WI38 (cell line): ENCODE data around the gene CALHM6.

ENCODE experiments used
- H3K4me3 ChIP-seq: 2 replicates; pipeline ENCODE4 v1.5.1; 2011; ENCODE audit warnings: low read depth, mild to moderate bottlenecking, control low read depth, low read length
- TF ChIP-seq, protein P1 (sequence below): IDR thresholded peaks from 2 replicates; pipeline ENCODE4 v1.5.1; 2012; ENCODE audit warnings: low read depth, mild to moderate bottlenecking, control low read depth, low read length

The CALHM6 gene

DNA sequence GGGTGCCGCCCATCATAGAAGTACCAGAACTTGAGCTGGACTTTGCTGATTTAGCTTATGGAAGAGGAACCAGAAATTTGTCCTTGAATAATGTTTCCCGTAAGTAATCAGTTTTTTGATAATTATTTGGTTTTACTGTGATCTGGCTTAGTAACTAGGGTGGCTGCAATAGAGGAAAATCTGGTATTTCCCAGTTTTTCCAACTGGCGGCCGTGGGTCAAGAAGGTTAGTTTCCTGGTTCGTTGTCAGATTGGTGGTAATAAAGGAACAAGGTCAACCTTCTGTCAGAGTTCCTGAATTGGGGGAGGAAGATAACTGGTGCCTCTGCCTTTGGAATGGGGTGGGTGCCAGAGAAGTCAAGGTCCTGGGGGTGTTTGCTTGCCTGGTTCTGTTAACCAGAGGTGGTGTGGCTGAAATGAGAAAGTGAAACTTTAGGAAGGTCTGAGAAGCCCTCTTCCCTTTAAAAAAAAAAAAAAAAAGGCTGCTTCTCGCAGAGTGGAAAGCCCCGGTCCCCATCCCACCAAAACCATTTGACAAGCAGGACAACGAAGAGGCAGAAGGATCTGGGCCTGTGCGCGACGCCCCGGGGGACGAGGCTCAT, at the start of gene CALHM6:
CALHM6 (plus strand) TSS at position 45 of the 601 bp plus-strand sequence; CDS start at position 600, 555 bp downstream.
- TF ChIP-seq, protein P1, sequence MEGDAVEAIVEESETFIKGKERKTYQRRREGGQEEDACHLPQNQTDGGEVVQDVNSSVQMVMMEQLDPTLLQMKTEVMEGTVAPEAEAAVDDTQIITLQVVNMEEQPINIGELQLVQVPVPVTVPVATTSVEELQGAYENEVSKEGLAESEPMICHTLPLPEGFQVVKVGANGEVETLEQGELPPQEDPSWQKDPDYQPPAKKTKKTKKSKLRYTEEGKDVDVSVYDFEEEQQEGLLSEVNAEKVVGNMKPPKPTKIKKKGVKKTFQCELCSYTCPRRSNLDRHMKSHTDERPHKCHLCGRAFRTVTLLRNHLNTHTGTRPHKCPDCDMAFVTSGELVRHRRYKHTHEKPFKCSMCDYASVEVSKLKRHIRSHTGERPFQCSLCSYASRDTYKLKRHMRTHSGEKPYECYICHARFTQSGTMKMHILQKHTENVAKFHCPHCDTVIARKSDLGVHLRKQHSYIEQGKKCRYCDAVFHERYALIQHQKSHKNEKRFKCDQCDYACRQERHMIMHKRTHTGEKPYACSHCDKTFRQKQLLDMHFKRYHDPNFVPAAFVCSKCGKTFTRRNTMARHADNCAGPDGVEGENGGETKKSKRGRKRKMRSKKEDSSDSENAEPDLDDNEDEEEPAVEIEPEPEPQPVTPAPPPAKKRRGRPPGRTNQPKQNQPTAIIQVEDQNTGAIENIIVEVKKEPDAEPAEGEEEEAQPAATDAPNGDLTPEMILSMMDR = no peak
- peak within 1 kb of the TSS; percentile 48 for H3K4me3 ChIP-seq

DNA sequence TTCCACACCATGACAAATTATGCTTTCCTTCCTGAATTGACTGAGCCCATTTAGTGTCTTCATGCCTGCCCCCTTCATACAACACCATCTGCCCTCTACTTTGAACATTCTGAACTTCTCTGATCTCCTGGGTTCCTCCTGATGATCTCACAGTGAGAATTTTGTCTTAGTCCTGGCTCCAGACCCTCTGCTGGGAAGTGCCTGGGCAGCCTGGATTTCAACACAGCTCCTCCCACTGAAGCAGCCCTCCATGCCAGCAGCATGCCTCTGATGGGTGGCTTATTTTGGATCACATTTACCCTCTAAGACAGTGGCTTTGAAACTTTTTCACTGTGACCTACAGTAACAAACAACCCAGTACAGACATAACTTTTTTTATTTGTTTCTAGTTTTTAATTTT, 48.9 kb upstream of the CALHM6 start:
- TF ChIP-seq, protein P1 = no peak
- no peak overlapping the region for H3K4me3 ChIP-seq

DNA sequence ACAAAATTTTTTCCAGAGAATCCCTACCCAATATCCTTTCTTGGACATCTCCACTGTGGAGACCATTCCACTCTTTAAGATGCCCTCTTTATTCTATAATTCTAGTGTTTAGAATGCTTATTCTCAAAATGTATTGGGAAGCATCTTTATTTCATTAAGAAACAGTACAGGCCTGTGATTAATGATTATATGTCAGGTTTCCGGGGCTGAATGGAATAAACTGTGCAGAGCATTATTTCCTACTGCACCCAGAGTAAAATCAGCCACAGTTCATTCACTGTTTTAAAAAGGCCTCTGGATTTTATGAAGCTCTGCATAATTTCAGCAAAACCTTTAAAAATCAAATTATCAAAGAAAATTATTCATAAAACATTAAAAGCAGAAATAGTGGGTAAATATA, 47.8 kb upstream of the CALHM6 start:
- TF ChIP-seq, protein P1 = no peak

DNA sequence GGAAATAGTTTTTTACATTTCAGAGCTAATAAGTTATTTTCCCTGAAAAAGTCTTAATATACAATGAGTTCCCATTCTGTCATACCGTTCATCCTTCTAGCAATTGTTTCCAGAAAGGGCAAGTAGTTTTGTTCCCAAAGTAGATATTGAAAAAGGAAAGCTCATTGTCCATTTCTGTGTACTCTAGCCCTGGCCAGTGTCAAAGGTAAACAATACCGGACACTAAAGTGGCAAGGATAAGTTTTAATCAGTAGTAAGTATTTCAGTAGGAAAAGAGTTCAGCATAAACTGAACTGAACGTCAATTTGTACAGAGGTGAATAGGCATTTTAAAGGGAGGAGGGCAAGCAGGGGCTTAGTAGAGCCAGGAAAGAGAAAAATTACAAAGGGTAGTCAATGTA, 43.5 kb upstream of the CALHM6 start:
- no peak overlapping the region for H3K4me3 ChIP-seq
- TF ChIP-seq, protein P1 = no peak

More for the DNA sequence above, 47.8 kb upstream of the CALHM6 start:
- no peak overlapping the region for H3K4me3 ChIP-seq

DNA sequence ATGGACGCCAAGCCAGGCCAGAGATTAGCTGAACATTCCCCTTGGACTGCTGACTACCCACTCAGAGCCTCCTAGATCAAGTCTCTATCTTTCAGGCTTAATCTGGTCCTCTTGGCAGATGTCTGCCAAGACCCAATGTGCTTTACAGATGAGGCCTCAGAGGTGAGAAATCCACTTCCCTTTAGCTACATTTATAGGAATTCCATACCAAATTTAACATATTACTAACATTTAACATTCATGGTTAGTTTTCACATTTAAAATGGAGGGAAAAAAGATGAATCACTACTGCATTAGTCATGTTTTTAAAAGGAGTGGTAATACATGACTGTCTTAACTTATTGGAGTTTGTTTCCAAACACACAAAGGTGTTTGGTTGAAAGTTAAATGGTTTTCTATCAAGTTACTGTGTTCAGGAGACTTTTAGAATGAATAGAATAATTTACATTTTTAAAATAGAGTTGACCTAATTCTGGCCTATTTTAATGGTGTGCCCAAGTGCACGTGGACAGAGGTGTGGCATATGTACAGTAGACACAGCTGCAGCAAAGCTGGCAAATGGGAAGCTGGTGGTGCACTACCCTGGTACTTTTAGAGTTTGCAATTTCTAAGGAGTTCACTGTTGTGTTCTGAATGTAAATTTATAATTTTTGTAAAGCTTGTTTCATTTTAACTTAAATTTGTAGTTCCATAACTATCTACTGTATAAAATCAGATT, 41.9 kb upstream of the CALHM6 start:
- TF ChIP-seq, protein P1 = no peak
- no peak overlapping the region for H3K4me3 ChIP-seq

DNA sequence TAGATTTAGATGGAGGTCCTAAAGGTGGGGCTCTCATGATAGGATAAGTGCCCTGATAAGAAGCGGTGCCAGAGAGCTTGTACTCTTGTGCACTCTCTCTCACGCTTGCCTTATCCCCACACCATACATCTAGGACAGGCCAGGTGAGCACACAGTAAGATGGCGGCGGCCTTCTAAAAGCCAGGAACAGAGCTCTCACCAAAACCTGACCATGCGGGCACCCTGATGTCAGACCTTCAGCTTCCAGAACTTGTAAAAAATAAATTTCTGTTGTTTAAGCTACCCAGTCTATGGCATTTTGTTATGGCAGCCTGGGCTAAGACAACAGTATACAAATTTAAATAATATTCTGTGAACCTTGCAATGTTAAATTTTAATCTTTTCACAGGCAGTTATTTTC, 40.8 kb upstream of the CALHM6 start:
- H3K4me3 ChIP-seq = no peak overlapping the region
- TF ChIP-seq, protein P1 = no peak

DNA sequence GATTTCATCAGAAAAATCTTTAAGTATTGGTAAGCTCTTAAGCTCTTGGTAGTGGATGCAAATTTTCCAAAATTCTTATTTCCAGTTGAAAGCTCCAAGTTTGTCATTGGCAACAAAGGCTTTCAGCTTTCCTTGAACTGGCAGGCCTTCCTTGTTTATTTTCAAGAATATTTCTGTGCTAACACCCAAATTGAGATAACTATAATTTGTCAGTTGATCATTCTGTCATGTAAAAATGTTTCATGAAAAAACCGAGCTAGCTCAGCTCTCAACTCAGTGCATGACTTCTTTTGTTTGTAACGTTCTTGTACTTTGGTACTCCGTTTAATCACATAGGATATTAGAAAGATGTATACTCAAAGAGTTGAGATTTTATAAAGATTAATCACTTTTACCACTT, 38.9 kb upstream of the CALHM6 start:
- H3K4me3 ChIP-seq = no peak overlapping the region
- TF ChIP-seq, protein P1 = no peak
